K562 (cell line): ENCODE measurements around the gene LATS1. TPM values are rescaled to one million over a fixed set of nuclear protein-coding genes. Genes with fewer than 3 reads are reported as not detected.

ENCODE experiments used
- ATF6 ChIP-seq: sonication (generic); formaldehyde crosslinking; IDR thresholded peaks from 2 replicates; pipeline ENCODE4 v1.4.0; 2020; ENCODE audit warnings: mild to moderate bottlenecking, missing genetic modification reagents
- BCL6 ChIP-seq: fragments of 250-450 bp; sonication (Bioruptor Pico); IDR thresholded peaks from 2 replicates; pipeline ENCODE4 v1.4.0; 2020
- PRPF4 ChIP-seq: fragments of 200-400 bp; formaldehyde crosslinking; IDR thresholded peaks from one replicate; pipeline ENCODE4 v1.6.1; 2017; ENCODE audit warnings: low read length, low read depth, mild to moderate bottlenecking; ENCODE audit not compliant: insufficient read depth, poor library complexity, severe bottlenecking
- RFX1 ChIP-seq: fragments of 450-650 bp; IDR thresholded peaks from 2 replicates; pipeline ENCODE4 v1.6.1; 2016; ENCODE audit warnings: mild to moderate bottlenecking, moderate library complexity
- SMAD3 ChIP-seq: fragments of 450-650 bp; formaldehyde crosslinking; conservative IDR thresholded peaks from 2 replicates; pipeline ENCODE4 v1.4.0; 2020; ENCODE audit warnings: mild to moderate bottlenecking
- SMARCC2 ChIP-seq: fragments of 450-650 bp; IDR thresholded peaks from 2 replicates; pipeline ENCODE4 v1.6.1; 2017; ENCODE audit warnings: antibody characterized with exemption, moderate library complexity, mild to moderate bottlenecking, low read depth
- SOX6 ChIP-seq: fragments of 450-650 bp; IDR thresholded peaks from 2 replicates; pipeline ENCODE4 v1.6.1; 2014; ENCODE audit warnings: mild to moderate bottlenecking
- SRF ChIP-seq, 2 experiments: fragments of 250-450, 450-650 bp in 1 of 2; sonication (Bioruptor Pico) in 1 of 2; sonication (generic) in 1 of 2; formaldehyde crosslinking; IDR thresholded peaks; 2 replicates each; pipeline versions ENCODE4 v1.5.0 to v1.5.1; 2020 to 2022; ENCODE audit warnings: mild to moderate bottlenecking in 1 of 2, missing genetic modification reagents in 1 of 2
- ZNF146 ChIP-seq: IDR thresholded peaks from one replicate; pipeline ENCODE4 v1.6.1; 2018; ENCODE audit warnings: missing compliant biosample characterization; ENCODE audit not compliant: unreplicated experiment
- ZNF512 ChIP-seq: IDR thresholded peaks from 2 replicates; pipeline ENCODE4 v1.6.1; 2016; ENCODE audit warnings: missing genetic modification characterization, missing compliant biosample characterization
- polyA plus RNA-seq, 8 experiments: library from polyadenylated mRNA; depleted of rRNA in 4 of 8; stranded (reverse) in 5 of 8; unstranded in 3 of 8; fragments of >200 nt; fragmentation: Nextera tagmentation in 2 of 8; fragmentation: Illumina TruSeq in 1 of 8; extraction: Ambion mirVana in 2 of 8; extraction: Trizol in 1 of 8; gene quantifications; 2 replicates each; pipeline versions ENCODE4 v1.2.1 to v1.2.3, GENCODE V29; 2011 to 2014; ENCODE audit warnings: inconsistent platforms in 1 of 8, missing spikeins in 1 of 8
- total RNA-seq, 7 experiments: library from RNA; depleted of rRNA in 6 of 7; stranded (reverse); fragments of >200 nt in 6 of 7; fragmentation: Illumina TruSeq in 2 of 7; extraction: Trizol in 2 of 7; gene quantifications; 2 replicates each; pipeline versions ENCODE4 v1.2.1 to v1.2.3, GENCODE V29; 2011 to 2021; ENCODE audit warnings: low replicate concordance in 1 of 7
- TF ChIP-seq, protein P1 (sequence below): fragments of 450-650 bp; IDR thresholded peaks from one replicate; pipeline ENCODE4 v1.6.1; 2018; ENCODE audit warnings: mild to moderate bottlenecking, moderate library complexity; ENCODE audit not compliant: partially characterized antibody

The LATS1 gene
- total and polyA plus RNA-seq, 9 of the 15 experiments (the other 6 are each of a cell fraction or from before 2014, with no cell fraction given) = 5.0 to 36.3 (median 18.4) TPM

GRCh38 chr6:149746147-149746946 is 28.4 kb upstream of the LATS1 start, which contains the start of gene NUP43 (continued):
- TF ChIP-seq ATF6 (CRISPR knock-in tag) (no peak; the same call in 1 of the 2 replicates), SMARCC2 (no peak), RFX1 (no peak), SRF (CRISPR knock-in tag; IDR thresholded peaks at IDR 0.05) (no peak), SOX6 (peak; percentile 64; the same call in 1 of the 2 replicates), SMAD3 (no peak), PRPF4 (no peak), ZNF146 (CRISPR knock-in tag) (no peak), BCL6 (CRISPR knock-in tag) (no peak), ZNF512 (tag) (no peak)
- TF ChIP-seq, protein P1, sequence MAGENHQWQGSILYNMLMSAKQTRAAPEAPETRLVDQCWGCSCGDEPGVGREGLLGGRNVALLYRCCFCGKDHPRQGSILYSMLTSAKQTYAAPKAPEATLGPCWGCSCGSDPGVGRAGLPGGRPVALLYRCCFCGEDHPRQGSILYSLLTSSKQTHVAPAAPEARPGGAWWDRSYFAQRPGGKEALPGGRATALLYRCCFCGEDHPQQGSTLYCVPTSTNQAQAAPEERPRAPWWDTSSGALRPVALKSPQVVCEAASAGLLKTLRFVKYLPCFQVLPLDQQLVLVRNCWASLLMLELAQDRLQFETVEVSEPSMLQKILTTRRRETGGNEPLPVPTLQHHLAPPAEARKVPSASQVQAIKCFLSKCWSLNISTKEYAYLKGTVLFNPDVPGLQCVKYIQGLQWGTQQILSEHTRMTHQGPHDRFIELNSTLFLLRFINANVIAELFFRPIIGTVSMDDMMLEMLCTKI = no peak
